BJ (cell line): ENCODE data around the gene MS4A3. TPM values are rescaled to one million over a fixed set of nuclear protein-coding genes. Genes with fewer than 3 reads are reported as not detected.
"Not testable (repeated sequence)": the region's sequence is repeated elsewhere in the genome, so short reads cannot be mapped to it uniquely, and the experiment has no call there.

Source experiments
- CTCF ChIA-PET: fragments of 350-600 bp; formaldehyde crosslinking; extraction: SDS; loops from one replicate; lab custom pipeline; 2021; ENCODE audit warnings: antibody characterized with exemption, inconsistent platforms; lab: Yijun Ruan, JAX
- POLR2A ChIA-PET: fragments of 300-600 bp; sonication (Branson Sonifier 250); formaldehyde crosslinking; extraction: SDS; loops from one replicate; lab custom pipeline; 2021; ENCODE audit warnings: antibody characterized with exemption; lab: Charles Lee
- DNase-seq: peaks from one replicate; pipeline ENCODE4 v3.0.0-alpha.2; 2011; ENCODE audit warnings: low read depth
- H3K27me3 ChIP-seq: 2 replicates; pipeline ENCODE4 v1.6.0; 2011; ENCODE audit warnings: low read length; ENCODE audit not compliant: control insufficient read depth, insufficient read depth
- H3K36me3 ChIP-seq: 2 replicates; pipeline ENCODE4 v1.5.1; 2011; ENCODE audit warnings: low read length; ENCODE audit not compliant: control insufficient read depth, insufficient read depth
- H3K4me3 ChIP-seq: 2 replicates; pipeline ENCODE4 v1.5.1; 2011; ENCODE audit warnings: low read depth, mild to moderate bottlenecking, control low read depth, low read length
- CTCF ChIP-seq: IDR thresholded peaks from 2 replicates; pipeline ENCODE4 v1.5.1; 2011; ENCODE audit warnings: low read depth, mild to moderate bottlenecking, control low read depth, inconsistent platforms, low read length, moderate library complexity; ENCODE audit not compliant: insufficient read depth
- polyA plus RNA-seq: library from polyadenylated mRNA; depleted of rRNA; stranded (reverse); fragments of >200 nt; gene quantifications from 2 replicates; pipeline ENCODE4 v1.2.3, GENCODE V29; 2011

MS4A3 gene
- polyA plus RNA-seq, 1 experiment: not detected

GRCh38 chr11:60098508-60098907, 42.0 kb downstream of the MS4A3 start:
- no peak for TF ChIP-seq CTCF
- Histone ChIP-seq H3K4me3 (no peak overlapping the region), H3K27me3 (no peaks in the 10 kb centered on the region), H3K36me3 (no peaks in the 10 kb centered on the region)
- no peak for DNase-seq
- ChIA-PET CTCF (no interaction called here), POLR2A (no interaction called here)

GRCh38 chr11:60100516-60100915, 44.1 kb downstream of the MS4A3 start:
- ChIA-PET CTCF (no interaction called here), POLR2A (no interaction called here)
- TF ChIP-seq CTCF: no peak
- H3K36me3 ChIP-seq: no peaks in the 10 kb centered on the region
- no peak overlapping the region for H3K4me3 ChIP-seq
- no peaks in the 10 kb centered on the region for H3K27me3 ChIP-seq
- DNase-seq: no peak

GRCh38 chr11:60101368-60101767, 44.9 kb downstream of the MS4A3 start:
- POLR2A ChIA-PET: not testable (repeated sequence)

GRCh38 chr11:60104471-60105115, 48.1 kb downstream of the MS4A3 start:
- POLR2A ChIA-PET, CTCF ChIA-PET, H3K4me3 ChIP-seq, H3K27me3 ChIP-seq, H3K36me3 ChIP-seq, DNase-seq: not testable (repeated sequence)

More at GRCh38 chr11:60101368-60101767, 44.9 kb downstream of the MS4A3 start:
- H3K36me3 ChIP-seq, H3K4me3 ChIP-seq, DNase-seq, CTCF ChIA-PET, H3K27me3 ChIP-seq: not testable (repeated sequence)

GRCh38 chr11:60108631-60109030, 52.2 kb downstream of the MS4A3 start:
- not testable (repeated sequence) for H3K4me3 ChIP-seq

GRCh38 chr11:60111793-60112192, 55.3 kb downstream of the MS4A3 start:
- H3K27me3 ChIP-seq: no peaks in the 10 kb centered on the region
- H3K36me3 ChIP-seq: no peaks in the 10 kb centered on the region
- POLR2A ChIA-PET: no interaction called here
- no peak for TF ChIP-seq CTCF
- CTCF ChIA-PET: no interaction called here
- no peak for DNase-seq
- H3K4me3 ChIP-seq: no peak overlapping the region

More at GRCh38 chr11:60108631-60109030, 52.2 kb downstream of the MS4A3 start:
- H3K36me3 ChIP-seq, DNase-seq, CTCF ChIA-PET, POLR2A ChIA-PET, H3K27me3 ChIP-seq: not testable (repeated sequence)
